GM12873 (cell line): ENCODE measurements around the gene CDK8.

Experiments
- TF ChIP-seq, protein P1 (sequence below): IDR thresholded peaks from 2 replicates; pipeline ENCODE4 v1.5.1; 2012; ENCODE audit warnings: low read depth, mild to moderate bottlenecking, moderate library complexity, low read length, control low read depth; ENCODE audit not compliant: insufficient read depth; ENCODE audit errors: missing control alignments

Gene CDK8

GRCh38 chr13:26253787-26254582, at the start of gene CDK8:
CDK8 (plus strand) TSS chr13:26254129; CDS start chr13:26254642, 513 bp downstream.
- TF ChIP-seq, protein P1, sequence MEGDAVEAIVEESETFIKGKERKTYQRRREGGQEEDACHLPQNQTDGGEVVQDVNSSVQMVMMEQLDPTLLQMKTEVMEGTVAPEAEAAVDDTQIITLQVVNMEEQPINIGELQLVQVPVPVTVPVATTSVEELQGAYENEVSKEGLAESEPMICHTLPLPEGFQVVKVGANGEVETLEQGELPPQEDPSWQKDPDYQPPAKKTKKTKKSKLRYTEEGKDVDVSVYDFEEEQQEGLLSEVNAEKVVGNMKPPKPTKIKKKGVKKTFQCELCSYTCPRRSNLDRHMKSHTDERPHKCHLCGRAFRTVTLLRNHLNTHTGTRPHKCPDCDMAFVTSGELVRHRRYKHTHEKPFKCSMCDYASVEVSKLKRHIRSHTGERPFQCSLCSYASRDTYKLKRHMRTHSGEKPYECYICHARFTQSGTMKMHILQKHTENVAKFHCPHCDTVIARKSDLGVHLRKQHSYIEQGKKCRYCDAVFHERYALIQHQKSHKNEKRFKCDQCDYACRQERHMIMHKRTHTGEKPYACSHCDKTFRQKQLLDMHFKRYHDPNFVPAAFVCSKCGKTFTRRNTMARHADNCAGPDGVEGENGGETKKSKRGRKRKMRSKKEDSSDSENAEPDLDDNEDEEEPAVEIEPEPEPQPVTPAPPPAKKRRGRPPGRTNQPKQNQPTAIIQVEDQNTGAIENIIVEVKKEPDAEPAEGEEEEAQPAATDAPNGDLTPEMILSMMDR = no peak

GRCh38 chr13:26208287-26208686, 45.6 kb upstream of the CDK8 start:
- TF ChIP-seq, protein P1 = no peak

DNA sequence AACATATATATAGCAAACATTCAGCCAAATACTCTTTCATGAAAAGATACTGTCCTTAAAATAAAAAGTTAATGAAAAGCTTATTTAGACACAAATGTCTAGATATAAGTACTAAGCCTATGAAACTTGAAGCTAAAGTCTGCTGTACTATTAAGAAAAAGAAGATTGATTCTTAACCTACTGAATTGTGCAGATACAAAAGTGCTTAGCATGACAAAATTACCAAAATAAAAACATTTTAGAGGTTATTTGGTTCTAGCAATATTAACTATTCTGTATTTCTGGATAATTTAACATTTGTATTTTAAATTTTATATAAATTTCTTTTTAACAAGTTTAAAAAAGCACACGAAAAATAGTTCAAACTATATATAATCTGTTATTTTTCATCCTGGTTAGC, 40.6 kb upstream of the CDK8 start:
- TF ChIP-seq, protein P1 = no peak

- TF ChIP-seq, protein P1 = no peak
Measured at GRCh38 chr13:26213982-26214381, 39.9 kb upstream of the CDK8 start.

- TF ChIP-seq, protein P1 = no peak
Measured at GRCh38 chr13:26216042-26216441, 37.9 kb upstream of the CDK8 start.

GRCh38 chr13:26219726-26220125, 34.2 kb upstream of the CDK8 start:
- TF ChIP-seq, protein P1 = no peak

DNA sequence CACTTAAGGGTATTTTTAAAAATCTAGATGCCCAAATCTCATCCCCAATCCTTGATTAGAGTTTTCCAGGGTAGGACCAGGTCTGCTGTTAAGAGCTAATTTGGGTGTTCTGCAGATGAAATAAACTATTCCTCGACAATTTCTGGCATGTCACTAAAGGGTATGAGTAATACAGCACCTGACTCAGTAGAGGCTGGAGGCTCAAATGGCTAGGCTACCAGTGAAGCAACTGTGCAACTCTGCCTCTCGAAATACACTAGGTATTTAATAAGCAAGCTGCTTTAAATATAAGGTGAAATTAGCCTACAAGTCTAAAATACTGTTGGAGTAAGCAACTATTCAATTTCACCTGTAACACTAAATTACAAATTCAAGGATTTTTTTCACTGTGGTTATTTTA, 33.4 kb upstream of the CDK8 start:
- TF ChIP-seq, protein P1 = no peak
